ENCODE data around the gene DTX4. TPM values are rescaled to one million over a fixed set of nuclear protein-coding genes. Genes with fewer than 3 reads are reported as not detected.

Gene DTX4
- total RNA-seq, 3 donors from 2014 or later, result 0.18 to 0.82 (median 0.21) TPM

DNA sequence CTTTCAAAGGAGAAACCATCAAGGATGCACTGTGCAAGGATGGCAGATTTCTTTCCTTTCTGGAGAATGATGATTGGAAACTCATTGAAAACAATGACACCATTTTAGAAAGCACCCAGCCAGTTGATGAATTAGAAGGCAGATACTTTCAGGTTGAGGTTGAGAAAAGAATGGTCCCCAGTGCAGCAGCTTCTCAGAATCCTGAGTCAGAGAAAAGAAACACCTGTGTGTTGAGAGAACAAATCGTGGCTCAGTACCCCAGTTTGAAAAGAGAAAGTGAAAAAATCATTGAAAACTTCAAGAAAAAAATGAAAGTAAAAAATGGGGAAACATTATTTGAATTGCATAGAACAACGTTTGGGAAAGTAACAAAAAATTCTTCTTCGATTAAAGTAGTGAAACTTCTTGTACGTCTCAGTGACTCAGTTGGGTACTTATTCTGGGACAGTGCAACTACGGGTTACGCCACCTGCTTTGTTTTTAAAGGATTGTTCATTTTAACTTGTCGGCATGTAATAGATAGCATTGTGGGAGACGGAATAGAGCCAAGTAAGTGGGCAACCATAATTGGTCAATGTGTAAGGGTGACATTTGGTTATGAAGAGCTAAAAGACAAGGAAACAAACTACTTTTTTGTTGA is 19.5 kb upstream of the DTX4 start:
- Mint-ChIP-seq H3K9me3 (no peaks in the 10 kb centered on the region), H3K4me1 (ENCODE audit: low read depth) (peaks cover 23% of the 10 kb centered on the region), H3K27me3 (ENCODE audit: low read depth) (no peaks in the 10 kb centered on the region), H3K36me3 (ENCODE audit: insufficient read depth) (peaks cover 14% of the 10 kb centered on the region), H3K4me3 (peak overlapping the region; percentile 69)
- ATAC-seq, result peak; percentile 94 to 97
- DNase-seq, result no peak

- no peaks in the 10 kb centered on the region for H3K9me3 Mint-ChIP-seq
- peaks cover 27% of the 10 kb centered on the region for H3K4me1 Mint-ChIP-seq (ENCODE audit: low read depth)
- DNase-seq, result no peak
- no peak for ATAC-seq
- no peaks in the 10 kb centered on the region for H3K27me3 Mint-ChIP-seq (ENCODE audit: low read depth)
- H3K4me3 Mint-ChIP-seq, result no peak overlapping the region
- peaks cover 10% of the 10 kb centered on the region for H3K36me3 Mint-ChIP-seq (ENCODE audit: insufficient read depth)
Observed at GRCh38 chr11:59154610-59155009, 17.3 kb upstream of the DTX4 start.

DNA sequence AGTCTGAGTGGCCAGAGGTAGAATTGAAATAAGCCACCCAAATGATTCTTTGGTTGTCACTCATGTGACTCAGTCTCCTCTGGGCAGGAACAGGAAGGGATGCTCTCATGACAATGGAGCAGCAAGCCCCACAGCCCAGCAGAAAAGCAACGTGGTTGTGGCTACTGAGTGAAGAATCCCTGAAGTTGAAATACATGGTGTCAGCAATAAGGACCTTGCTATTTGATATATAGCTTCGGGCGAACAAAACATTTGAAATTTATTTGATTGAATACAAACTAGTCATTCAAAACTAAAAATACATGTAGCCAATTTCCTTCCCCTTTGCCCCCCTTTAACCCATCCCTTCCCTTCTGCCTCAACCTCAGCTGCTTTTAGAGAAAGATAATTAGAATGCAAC is 14.5 kb upstream of the DTX4 start:
- Mint-ChIP-seq H3K36me3 (ENCODE audit: insufficient read depth) (peaks cover 3% of the 10 kb centered on the region), H3K4me3 (no peak overlapping the region), H3K9me3 (no peaks in the 10 kb centered on the region), H3K27me3 (ENCODE audit: low read depth) (peaks cover 10% of the 10 kb centered on the region), H3K4me1 (ENCODE audit: low read depth) (peaks cover 13% of the 10 kb centered on the region)
- no peak for ATAC-seq
- no peak for DNase-seq

- Mint-ChIP-seq H3K27me3 (ENCODE audit: low read depth) (peaks cover 18% of the 10 kb centered on the region), H3K9me3 (no peaks in the 10 kb centered on the region), H3K4me1 (ENCODE audit: low read depth) (peaks cover 5% of the 10 kb centered on the region), H3K4me3 (no peak overlapping the region), H3K36me3 (ENCODE audit: insufficient read depth) (no peaks in the 10 kb centered on the region)
- DNase-seq (peak; percentile 49), ATAC-seq (peak; percentile 94 to 98)
Observed at GRCh38 chr11:59158206-59159068, 13.5 kb upstream of the DTX4 start.

DNA sequence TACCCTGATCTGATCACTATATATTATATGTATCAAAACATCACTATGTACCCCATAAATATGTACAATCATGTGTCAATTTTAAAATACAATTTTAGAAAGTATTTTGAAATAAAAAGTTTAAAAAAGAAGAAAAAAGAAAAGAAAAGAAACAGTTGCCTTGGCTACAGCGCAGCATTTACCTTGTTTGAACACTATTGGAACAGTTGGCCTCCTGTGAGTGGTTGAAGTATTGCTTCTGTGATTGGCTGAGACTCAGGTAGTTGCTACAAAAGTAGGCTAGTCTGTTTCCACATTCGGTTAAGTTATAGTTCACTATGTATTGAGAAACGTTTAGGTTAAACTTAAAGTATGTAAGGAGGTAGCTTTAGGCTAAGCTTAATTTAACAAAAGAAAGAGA is 7.9 kb upstream of the DTX4 start:
- no peak for DNase-seq
- H3K4me3 Mint-ChIP-seq, result no peak overlapping the region
- ATAC-seq, result no peak
- no peaks in the 10 kb centered on the region for H3K36me3 Mint-ChIP-seq (ENCODE audit: insufficient read depth)
- no peaks in the 10 kb centered on the region for H3K4me1 Mint-ChIP-seq (ENCODE audit: low read depth)
- no peaks in the 10 kb centered on the region for H3K9me3 Mint-ChIP-seq
- H3K27me3 Mint-ChIP-seq (ENCODE audit: low read depth), result peaks cover 30% of the 10 kb centered on the region

GRCh38 chr11:59172345-59173079 is 580 bp downstream of the DTX4 start:
- peaks cover 12% of the 10 kb centered on the region for H3K4me1 Mint-ChIP-seq (ENCODE audit: low read depth)
- H3K27me3 Mint-ChIP-seq (ENCODE audit: low read depth), result peaks cover 8% of the 10 kb centered on the region
- peak overlapping the region; percentile 80 for H3K4me3 Mint-ChIP-seq
- no peaks in the 10 kb centered on the region for H3K36me3 Mint-ChIP-seq (ENCODE audit: insufficient read depth)
- peak; percentile 29 to 47 for ATAC-seq
- no peaks in the 10 kb centered on the region for H3K9me3 Mint-ChIP-seq
- peak; percentile 10 for DNase-seq

- DNase-seq (no peak), ATAC-seq (peak in 1 of 2 donors; percentile 0)
- Mint-ChIP-seq H3K9me3 (no peaks in the 10 kb centered on the region), H3K4me3 (peak overlapping the region; percentile 80), H3K27me3 (ENCODE audit: low read depth) (peaks cover 9% of the 10 kb centered on the region), H3K4me1 (ENCODE audit: low read depth) (peaks cover 12% of the 10 kb centered on the region), H3K36me3 (ENCODE audit: insufficient read depth) (no peaks in the 10 kb centered on the region)
Observed at GRCh38 chr11:59173080-59173963, 1.4 kb downstream of the DTX4 start.

GRCh38 chr11:59173964-59174663 is 2.2 kb downstream of the DTX4 start:
- Mint-ChIP-seq H3K4me1 (ENCODE audit: low read depth) (peaks cover 12% of the 10 kb centered on the region), H3K27me3 (ENCODE audit: low read depth) (peaks cover 9% of the 10 kb centered on the region), H3K36me3 (ENCODE audit: insufficient read depth) (no peaks in the 10 kb centered on the region), H3K9me3 (no peaks in the 10 kb centered on the region), H3K4me3 (peak overlapping the region; percentile 26)
- ATAC-seq (no peak), DNase-seq (no peak)

- H3K27me3 Mint-ChIP-seq (ENCODE audit: low read depth), result peaks cover 9% of the 10 kb centered on the region
- H3K4me3 Mint-ChIP-seq, result no peak overlapping the region
- no peaks in the 10 kb centered on the region for H3K36me3 Mint-ChIP-seq (ENCODE audit: insufficient read depth)
- H3K4me1 Mint-ChIP-seq (ENCODE audit: low read depth), result peaks cover 12% of the 10 kb centered on the region
- DNase-seq, result no peak
- no peaks in the 10 kb centered on the region for H3K9me3 Mint-ChIP-seq
- ATAC-seq, result no peak
Observed at GRCh38 chr11:59174664-59175033, 2.7 kb downstream of the DTX4 start.

DNA sequence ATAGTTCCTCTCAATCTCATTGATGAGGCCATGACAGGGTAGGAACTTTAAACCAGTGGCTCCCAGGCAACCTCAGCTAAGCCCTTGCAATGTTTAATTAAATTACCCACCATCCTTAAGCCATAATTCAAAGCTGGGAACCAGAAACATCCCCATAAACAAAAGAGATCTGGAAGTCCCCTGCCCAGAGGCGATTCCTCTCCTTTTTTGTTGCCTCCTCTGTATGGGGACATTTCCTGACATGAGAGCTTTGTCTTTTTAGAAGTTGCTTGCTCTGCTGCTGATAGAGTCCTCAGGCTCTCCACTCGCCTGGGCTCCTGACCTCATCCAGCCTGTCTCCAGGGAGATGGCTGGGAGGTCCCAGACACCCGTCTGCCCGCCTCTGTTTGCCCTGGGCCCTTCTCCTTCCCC is 3.2 kb downstream of the DTX4 start:
- Mint-ChIP-seq H3K4me1 (ENCODE audit: low read depth) (peaks cover 12% of the 10 kb centered on the region), H3K4me3 (no peak overlapping the region), H3K27me3 (ENCODE audit: low read depth) (peaks cover 9% of the 10 kb centered on the region), H3K9me3 (no peaks in the 10 kb centered on the region), H3K36me3 (ENCODE audit: insufficient read depth) (no peaks in the 10 kb centered on the region)
- DNase-seq (no peak), ATAC-seq (no peak)

DNA sequence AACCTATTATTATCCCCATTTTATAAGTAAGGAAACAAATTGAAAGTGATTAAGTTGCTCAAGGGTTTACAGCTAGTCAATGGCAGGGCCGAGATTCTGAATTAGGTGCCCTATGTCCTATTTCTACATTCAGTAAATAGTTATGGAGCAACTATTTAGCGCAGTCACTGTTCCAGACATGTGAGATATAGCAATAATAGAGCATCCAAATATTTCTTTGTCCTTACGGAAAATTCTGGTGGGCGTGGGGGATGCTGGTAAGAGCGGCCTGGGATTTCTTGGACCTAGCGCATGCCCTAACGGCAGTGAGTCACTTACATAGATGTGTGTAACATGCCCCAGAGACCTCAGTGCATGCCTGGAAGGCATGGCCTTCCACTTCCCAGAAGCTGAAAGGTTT is 4.4 kb downstream of the DTX4 start:
- peaks cover 9% of the 10 kb centered on the region for H3K27me3 Mint-ChIP-seq (ENCODE audit: low read depth)
- ATAC-seq (no peak), DNase-seq (no peak)
- no peak overlapping the region for H3K4me3 Mint-ChIP-seq
- no peaks in the 10 kb centered on the region for H3K9me3 Mint-ChIP-seq
- peaks cover 12% of the 10 kb centered on the region for H3K4me1 Mint-ChIP-seq (ENCODE audit: low read depth)
- no peaks in the 10 kb centered on the region for H3K36me3 Mint-ChIP-seq (ENCODE audit: insufficient read depth)

DNA sequence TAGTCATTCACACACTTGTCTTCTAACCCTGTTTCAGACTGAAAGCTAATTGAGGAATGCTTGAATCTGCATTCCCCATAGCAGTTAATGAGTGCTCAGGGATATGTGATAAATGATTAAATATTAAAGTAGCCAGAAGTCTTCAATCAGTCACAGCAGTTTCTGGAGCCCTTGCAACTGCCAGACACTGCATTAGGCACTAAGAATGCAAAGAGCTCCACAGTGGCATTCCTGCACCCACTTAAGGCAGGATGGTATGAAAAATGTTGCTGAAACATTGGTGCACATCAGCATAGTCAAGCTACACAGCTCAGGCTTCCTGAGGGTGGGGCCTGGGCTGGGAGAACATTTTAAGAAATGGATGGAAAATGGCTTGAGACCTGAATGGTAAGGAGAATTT is 6.5 kb downstream of the DTX4 start:
- Mint-ChIP-seq H3K4me1 (ENCODE audit: low read depth) (peaks cover 5% of the 10 kb centered on the region), H3K4me3 (no peak overlapping the region), H3K9me3 (no peaks in the 10 kb centered on the region), H3K27me3 (ENCODE audit: low read depth) (peaks cover 2% of the 10 kb centered on the region), H3K36me3 (ENCODE audit: insufficient read depth) (peaks cover 2% of the 10 kb centered on the region)
- ATAC-seq (no peak), DNase-seq (no peak)

DNA sequence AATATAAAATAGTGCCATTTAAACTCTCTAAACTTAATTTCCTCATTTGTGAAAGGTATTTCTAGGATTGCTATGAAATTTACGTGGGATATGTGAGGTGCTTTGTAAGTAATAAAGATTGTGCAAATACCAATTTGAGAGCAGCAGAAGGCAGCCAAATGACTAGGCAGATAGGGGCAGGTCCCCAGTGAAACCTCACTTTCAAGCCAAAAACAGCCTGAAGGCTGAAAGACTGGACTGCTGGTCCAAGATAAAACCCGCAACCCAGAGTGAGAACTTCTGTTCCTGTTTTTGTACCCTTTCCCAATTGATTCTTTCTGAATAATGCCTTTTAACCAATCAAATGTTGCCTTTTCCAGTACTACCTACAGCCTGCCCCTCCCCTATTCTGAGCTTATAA is 7.2 kb downstream of the DTX4 start:
- peaks cover 2% of the 10 kb centered on the region for H3K4me1 Mint-ChIP-seq (ENCODE audit: low read depth)
- peaks cover 1% of the 10 kb centered on the region for H3K27me3 Mint-ChIP-seq (ENCODE audit: low read depth)
- ATAC-seq (no peak), DNase-seq (no peak)
- no peaks in the 10 kb centered on the region for H3K9me3 Mint-ChIP-seq
- peaks cover 2% of the 10 kb centered on the region for H3K36me3 Mint-ChIP-seq (ENCODE audit: insufficient read depth)
- H3K4me3 Mint-ChIP-seq, result no peak overlapping the region

Data from activated T-cell treated with anti-CD3 and anti-CD28 coated beads, Interleukin-2, amount 50 U/mL, for 4 hours (primary cell).